ENCODE measurements around the gene TCF7L2.

DNA sequence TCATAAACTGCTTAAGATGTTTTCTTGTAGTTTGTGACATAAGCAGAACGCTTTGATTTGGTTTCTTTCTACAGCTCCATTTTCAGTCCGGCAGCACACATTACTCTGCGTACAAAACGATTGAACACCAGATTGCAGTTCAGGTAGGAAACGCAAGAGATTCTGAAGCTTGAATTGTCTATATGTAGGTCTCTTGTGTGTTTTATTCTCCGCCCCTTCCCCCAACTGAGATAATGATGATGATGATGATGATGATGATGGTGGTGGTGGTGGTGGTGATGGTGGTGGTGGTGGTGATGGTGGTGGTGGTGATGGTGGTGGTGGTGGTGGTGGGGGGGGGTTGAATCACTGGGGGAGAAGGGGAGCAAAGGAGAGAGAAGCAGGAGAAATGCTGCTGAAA lies 14.4 kb downstream of the TCF7L2 start:
- TF ChIP-seq, protein P1, sequence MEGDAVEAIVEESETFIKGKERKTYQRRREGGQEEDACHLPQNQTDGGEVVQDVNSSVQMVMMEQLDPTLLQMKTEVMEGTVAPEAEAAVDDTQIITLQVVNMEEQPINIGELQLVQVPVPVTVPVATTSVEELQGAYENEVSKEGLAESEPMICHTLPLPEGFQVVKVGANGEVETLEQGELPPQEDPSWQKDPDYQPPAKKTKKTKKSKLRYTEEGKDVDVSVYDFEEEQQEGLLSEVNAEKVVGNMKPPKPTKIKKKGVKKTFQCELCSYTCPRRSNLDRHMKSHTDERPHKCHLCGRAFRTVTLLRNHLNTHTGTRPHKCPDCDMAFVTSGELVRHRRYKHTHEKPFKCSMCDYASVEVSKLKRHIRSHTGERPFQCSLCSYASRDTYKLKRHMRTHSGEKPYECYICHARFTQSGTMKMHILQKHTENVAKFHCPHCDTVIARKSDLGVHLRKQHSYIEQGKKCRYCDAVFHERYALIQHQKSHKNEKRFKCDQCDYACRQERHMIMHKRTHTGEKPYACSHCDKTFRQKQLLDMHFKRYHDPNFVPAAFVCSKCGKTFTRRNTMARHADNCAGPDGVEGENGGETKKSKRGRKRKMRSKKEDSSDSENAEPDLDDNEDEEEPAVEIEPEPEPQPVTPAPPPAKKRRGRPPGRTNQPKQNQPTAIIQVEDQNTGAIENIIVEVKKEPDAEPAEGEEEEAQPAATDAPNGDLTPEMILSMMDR (conservative IDR thresholded peaks at IDR 0.05 in 1 of 2, IDR thresholded peaks at IDR 0.05 in 1 of 2; ENCODE audit: low read depth in 1 of 2, low read length in 2 of 2): no peak
- TF ChIP-seq EZH2 (IDR thresholded peaks at IDR 0.05; ENCODE audit: low read length, missing control alignments): no peak
